Transverse colon (tissue), 4 donors: ENCODE results near the gene IFIT3. TPM values are rescaled to one million over a fixed set of nuclear protein-coding genes. Genes with fewer than 3 reads are reported as not detected.

Experiments used
- DNase-seq: peaks from one replicate; pipeline ENCODE4 v3.0.0-alpha.2; 2019
- H3K27ac ChIP-seq, 4 donors: fragments of 200-600 bp; sonication (generic); 2 replicates each; pipeline ENCODE4 v1.5.1; 2016 to 2018; ENCODE audit warnings: inconsistent platforms in 4 of 4
- H3K27me3 ChIP-seq: fragments of 200-600 bp; sonication (generic); 2 replicates; pipeline ENCODE4 v1.5.1; 2017; ENCODE audit warnings: inconsistent platforms
- H3K36me3 ChIP-seq, 4 donors: fragments of 200-600 bp; sonication (generic); 2 replicates each; pipeline ENCODE4 v1.5.1; 2017 to 2019; ENCODE audit warnings: inconsistent platforms in 4 of 4
- H3K4me1 ChIP-seq, 4 donors: fragments of 200-600 bp; sonication (generic); 2 replicates each; pipeline ENCODE4 v1.5.1; 2017 to 2020; ENCODE audit warnings: inconsistent platforms in 4 of 4
- H3K4me3 ChIP-seq, 4 donors: fragments of 200-600 bp; sonication (generic); 1 replicate in 1 of 4; 2 replicates in 3 of 4; pipeline versions ENCODE4 v1.5.1 to v1.6.1; 2017 to 2019; ENCODE audit warnings: inconsistent platforms in 4 of 4
- H3K9me3 ChIP-seq, 2 donors: fragments of 200-600 bp; sonication (generic); 2 replicates each; pipeline ENCODE4 v1.5.1; 2017 to 2019; ENCODE audit warnings: inconsistent platforms in 2 of 2
- CTCF ChIP-seq, 5 experiments: fragments of 200-600 bp in 3 of 5; fragments of 450-650 bp in 2 of 5; sonication (generic) in 3 of 5; IDR thresholded peaks; 1 replicate in 2 of 5; 2 replicates in 3 of 5; pipeline ENCODE4 v1.5.1; 2016 to 2017; ENCODE audit warnings: antibody characterized with exemption in 5 of 5, inconsistent platforms in 3 of 5, mild to moderate bottlenecking in 2 of 5, moderate library complexity in 1 of 5
- EP300 ChIP-seq: sonication (generic); formaldehyde crosslinking; IDR thresholded peaks from one replicate; pipeline ENCODE4 v1.6.1; 2017; ENCODE audit warnings: antibody characterized with exemption, low read depth
- POLR2A ChIP-seq: fragments of 450-650 bp; IDR thresholded peaks from one replicate; pipeline ENCODE4 v1.6.1; 2016; ENCODE audit warnings: antibody characterized with exemption, mild to moderate bottlenecking, moderate library complexity
- POLR2AphosphoS5 ChIP-seq, 3 donors: sonication (generic); formaldehyde crosslinking; IDR thresholded peaks; one replicate each; pipeline ENCODE4 v1.6.1; 2016; ENCODE audit warnings: antibody characterized with exemption in 3 of 3
- WGBS, 2 donors: methylation state at CpG; one replicate each; pipeline ENCODE4 v1.1.5; 2018; ENCODE audit warnings: low coverage in 1 of 2; 5-methylcytosine and 5-hydroxymethylcytosine counted together
- in situ Hi-C, 4 donors: fragments of 200-750 bp; cut with MboI; loops; one replicate each; pipeline versions ENCODE4 v1.15.0 to v1.15.1; 2017; ENCODE audit warnings: low sequenced_read_pairs in 3 of 4, low pct_ligation_motif_present in 1 of 4, low pct_unique_long_range_greater_than_20kb in 1 of 4
- intact Hi-C: fragments of 100-400 bp; cut with DNase I; formaldehyde crosslinking; loops from one replicate; pipeline ENCODE4 v1.15.1; 2023; ENCODE audit warnings: low total_unique reads
- total RNA-seq, 4 donors: library from RNA; depleted of rRNA; stranded (reverse); fragments of >200 nt; gene quantifications; one replicate each; pipeline ENCODE4 v1.1.0, GENCODE V29; 2016

The IFIT3 gene
- total RNA-seq, 4 donors from 2014 or later: 0.20 to 7.8 (median 5.1) TPM; not detected in 1

GRCh38 chr10:89341649-89342048 is 13.9 kb downstream of the IFIT3 start:
- in situ Hi-C loops: no loop called here
- intact Hi-C loops: no loop called here
- peaks cover 0 to 10% (median 6%) of the 10 kb centered on the region in 4 donors for H3K4me1 ChIP-seq
- no peak overlapping the region for H3K27ac ChIP-seq
- 90 to 91% methylated on average over 2 to 3 of the region's 3 CpGs for WGBS, 2 donors
- no peak for DNase-seq
- TF ChIP-seq POLR2A: no peak
- TF ChIP-seq EP300: no peak
- TF ChIP-seq POLR2AphosphoS5 (IDR thresholded peaks at IDR 0.05): no peak
- TF ChIP-seq CTCF (IDR thresholded peaks at IDR 0.05): no peak
- H3K9me3 ChIP-seq: no peaks in the 10 kb centered on the region
- no peak overlapping the region for H3K4me3 ChIP-seq
- no peaks in the 10 kb centered on the region for H3K27me3 ChIP-seq
- H3K36me3 ChIP-seq: peaks cover 0 to 11% (median 0%) of the 10 kb centered on the region in 4 donors

GRCh38 chr10:89342206-89342958 is 14.6 kb downstream of the IFIT3 start:
- in situ Hi-C loops (no loop called here), intact Hi-C loops (no loop called here)
- H3K36me3 ChIP-seq: peaks cover 0 to 11% (median 0%) of the 10 kb centered on the region in 4 donors
- no peak overlapping the region for H3K4me3 ChIP-seq
- WGBS, 2 donors: 82% methylated on average over 3 of the region's 3 CpGs; no CpG with 5 or more reads in 1 of the 2 donors
- no peaks in the 10 kb centered on the region for H3K27me3 ChIP-seq
- TF ChIP-seq POLR2A: no peak
- no peak for TF ChIP-seq CTCF (IDR thresholded peaks at IDR 0.05)
- TF ChIP-seq POLR2AphosphoS5 (IDR thresholded peaks at IDR 0.05): no peak
- no peak for TF ChIP-seq EP300
- no peaks in the 10 kb centered on the region for H3K9me3 ChIP-seq
- peaks cover 0 to 13% (median 7%) of the 10 kb centered on the region in 4 donors for H3K4me1 ChIP-seq
- no peak overlapping the region for H3K27ac ChIP-seq
- no peak for DNase-seq

DNA sequence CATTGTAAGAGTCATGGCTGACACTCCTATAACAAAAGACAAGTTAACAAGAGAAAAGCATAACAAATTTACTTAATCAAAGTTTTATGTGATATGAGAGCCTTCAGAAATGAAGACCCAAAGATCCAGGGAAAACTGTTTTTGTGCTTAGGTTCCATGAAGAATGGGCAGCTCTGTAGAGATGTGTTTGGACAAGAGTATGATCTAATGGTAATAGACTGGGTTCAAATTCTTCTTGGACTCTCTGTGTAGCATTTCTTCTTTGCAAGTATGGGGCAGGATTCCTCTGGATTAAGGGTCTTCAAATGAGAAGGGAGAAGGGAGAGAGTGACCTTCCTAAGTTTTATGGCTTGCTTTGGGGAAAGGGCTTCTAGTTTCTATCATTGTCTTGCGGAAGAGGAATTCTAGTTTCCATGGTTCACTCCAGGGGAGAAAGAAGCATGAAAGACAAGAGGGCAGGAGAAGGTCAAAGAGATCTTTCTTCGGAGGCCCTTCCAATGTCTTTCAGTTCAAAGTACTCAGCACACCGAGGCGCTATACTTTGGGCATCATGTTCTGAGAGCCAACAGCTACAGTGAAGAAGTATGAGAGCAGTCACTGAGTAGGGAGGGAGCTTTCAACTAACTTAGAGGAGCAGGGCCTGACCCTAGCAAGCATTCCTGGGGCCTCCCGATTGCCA is 15.4 kb downstream of the IFIT3 start:
- WGBS, 2 donors: 84 to 88% methylated on average over 4 to 5 of the region's 5 CpGs
- Histone ChIP-seq H3K4me3 (no peak overlapping the region), H3K9me3 (no peaks in the 10 kb centered on the region), H3K4me1 (peaks cover 0 to 13% (median 7%) of the 10 kb centered on the region in 4 donors), H3K27ac (no peak overlapping the region), H3K27me3 (no peaks in the 10 kb centered on the region), H3K36me3 (peaks cover 0 to 11% (median 0%) of the 10 kb centered on the region in 4 donors)
- in situ Hi-C loops: no loop called here
- TF ChIP-seq POLR2AphosphoS5 (IDR thresholded peaks at IDR 0.05) (no peak), CTCF (IDR thresholded peaks at IDR 0.05) (no peak), EP300 (no peak)
- DNase-seq: no peak
- intact Hi-C loops: no loop called here

DNA sequence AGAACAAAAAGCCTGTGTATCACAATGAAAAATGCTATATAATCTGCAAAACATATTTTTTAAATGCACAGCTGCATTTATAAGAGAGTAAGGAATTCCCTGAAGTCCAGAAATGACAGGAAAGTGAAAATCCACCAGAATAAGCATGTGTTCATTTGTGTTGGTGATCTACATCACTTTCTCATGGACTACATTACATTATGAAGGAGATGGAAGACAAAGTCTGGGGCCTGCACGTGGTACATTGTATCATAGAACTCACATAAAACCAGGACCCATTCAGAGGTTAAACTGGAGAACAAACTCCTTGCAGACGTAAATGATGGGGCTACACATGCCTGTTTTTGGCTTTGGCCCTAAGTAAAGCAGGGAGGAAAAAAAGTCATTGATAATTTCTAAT is 16.4 kb downstream of the IFIT3 start:
- TF ChIP-seq POLR2AphosphoS5 (IDR thresholded peaks at IDR 0.05): no peak
- TF ChIP-seq EP300: no peak
- TF ChIP-seq POLR2A: no peak
- no peak for TF ChIP-seq CTCF (IDR thresholded peaks at IDR 0.05)
- no peak for DNase-seq
- intact Hi-C loops (no loop called here), in situ Hi-C loops (no loop called here)
- Histone ChIP-seq H3K36me3 (peaks cover 0 to 5% (median 0%) of the 10 kb centered on the region in 4 donors), H3K4me3 (no peak overlapping the region), H3K27ac (no peak overlapping the region), H3K27me3 (no peaks in the 10 kb centered on the region), H3K4me1 (peaks cover 0 to 13% (median 7%) of the 10 kb centered on the region in 4 donors), H3K9me3 (no peaks in the 10 kb centered on the region)
- 82 to 93% methylated on average over 2 of the region's 2 CpGs for WGBS, 2 donors
